Left colon (tissue), 2 donors: ENCODE data around the gene CXCL17. TPM values are rescaled to one million over a fixed set of nuclear protein-coding genes. Genes with fewer than 3 reads are reported as not detected.

ENCODE experiments used
- ATAC-seq: fragments of 200-7000 bp; cut with Tn5 transposase; one replicate; pipeline ENCODE4 v1.9.1; 2020; ENCODE audit warnings: mild to moderate bottlenecking, moderate library complexity
- DNase-seq, 2 donors: peaks; one replicate each; pipeline ENCODE4 v3.0.0-alpha.2; 2020
- intact Hi-C, 2 donors: fragments of 100-400 bp; cut with DNase I in 1 of 2; cut with micrococcal nuclease in 1 of 2; formaldehyde crosslinking; loops; one replicate each; pipeline versions ENCODE4 v1.11.2 to v1.14.0; 2022; cut with DNase I, micrococcal nuclease
- total RNA-seq, 2 donors: library from RNA; stranded (reverse); fragmentation: NEBNext Ultra II Directional; extraction: Animal tissue kit (Norgen Biotek cat#: 25700); gene quantifications; one replicate each; pipeline ENCODE4 v1.2.1, GENCODE V29; 2021
- donor health status: DM: no; HTN: no; CAD: no.
- donor health status: DM: yes; HTN: yes; CAD: no.

The CXCL17 gene
- total RNA-seq, 2 donors from 2014 or later = not detected

- DNase-seq = no peak
- intact Hi-C loops = no loop called here
- ATAC-seq = no peak
Observed at GRCh38 chr19:42431486-42431885, 11.3 kb downstream of the CXCL17 start.

- ATAC-seq = no peak
- DNase-seq = no peak
- intact Hi-C loops = no loop called here
Observed at GRCh38 chr19:42428676-42429075, 14.1 kb downstream of the CXCL17 start.

- DNase-seq = peak in 1 of 2 donors; percentile 18
- no peak for ATAC-seq
- intact Hi-C loops = no loop called here
Observed at GRCh38 chr19:42427313-42427712, 15.4 kb downstream of the CXCL17 start, which contains the start of gene LIPE. Gene LIPE, minus strand, starts transcription at chr19:42427388. Its CDS starts 239 bp downstream, at chr19:42427149.

GRCh38 chr19:42426643-42427042 is 16.1 kb downstream of the CXCL17 start:
- DNase-seq (peak in 1 of 2 donors; percentile 3), ATAC-seq (no peak)
- intact Hi-C loops = no loop called here

GRCh38 chr19:42424712-42425131 is 18.0 kb downstream of the CXCL17 start:
- intact Hi-C loops = no loop called here
- DNase-seq (peak in 1 of 2 donors; percentile 17), ATAC-seq (no peak)

- DNase-seq (no peak), ATAC-seq (no peak)
- intact Hi-C loops = no loop called here
Observed at GRCh38 chr19:42424345-42424707, 18.4 kb downstream of the CXCL17 start.

- peak; percentile 90 for ATAC-seq
- intact Hi-C loops = no loop called here
Observed at GRCh38 chr19:42423462-42424344, 19.0 kb downstream of the CXCL17 start.

GRCh38 chr19:42422901-42423461 is 19.8 kb downstream of the CXCL17 start:
- intact Hi-C loops = no loop called here
- ATAC-seq (peak; percentile 57), DNase-seq (peak; percentile 45 to 58)

More at GRCh38 chr19:42423462-42424344, 19.0 kb downstream of the CXCL17 start:
- DNase-seq = peak; percentile 91 to 93

GRCh38 chr19:42422092-42422900 is 20.4 kb downstream of the CXCL17 start:
- intact Hi-C loops = no loop called here
- DNase-seq (peak in 1 of 2 donors; percentile 15), ATAC-seq (no peak)

- intact Hi-C loops = no loop called here
- no peak for ATAC-seq
- DNase-seq = peak in 1 of 2 donors; percentile 24
Observed at GRCh38 chr19:42421591-42422031, 21.1 kb downstream of the CXCL17 start.

- intact Hi-C loops = no loop called here
- no peak for ATAC-seq
- peak in 1 of 2 donors; percentile 22 for DNase-seq
Observed at GRCh38 chr19:42421101-42421500, 21.6 kb downstream of the CXCL17 start.

GRCh38 chr19:42420055-42420544 is 22.6 kb downstream of the CXCL17 start:
- intact Hi-C loops = no loop called here
- peak; percentile 52 for ATAC-seq
- DNase-seq = peak; percentile 61 to 77

GRCh38 chr19:42419309-42419708 is 23.4 kb downstream of the CXCL17 start:
- ATAC-seq = no peak
- peak in 1 of 2 donors; percentile 23 for DNase-seq
- intact Hi-C loops = no loop called here

GRCh38 chr19:42412661-42413076 is 30.1 kb downstream of the CXCL17 start:
- ATAC-seq (peak; percentile 14), DNase-seq (no peak)
- intact Hi-C loops = no loop called here

GRCh38 chr19:42412227-42412626 is 30.5 kb downstream of the CXCL17 start:
- peak; percentile 96 for ATAC-seq
- intact Hi-C loops = no loop called here
- peak; percentile 74 to 86 for DNase-seq

GRCh38 chr19:42411581-42412178 is 31.1 kb downstream of the CXCL17 start:
- intact Hi-C loops = no loop called here
- DNase-seq = no peak
- no peak for ATAC-seq

GRCh38 chr19:42410371-42410770 is 32.4 kb downstream of the CXCL17 start:
- ATAC-seq = no peak
- no peak for DNase-seq
- intact Hi-C loops = no loop called here

GRCh38 chr19:42409477-42409876 is 33.3 kb downstream of the CXCL17 start:
- DNase-seq (no peak), ATAC-seq (no peak)
- intact Hi-C loops = no loop called here

GRCh38 chr19:42407816-42408175 is 35.0 kb downstream of the CXCL17 start:
- no peak for ATAC-seq
- DNase-seq = no peak
- intact Hi-C loops = no loop called here
